Stimulated activated naive B cell treated with anti-CD40 and anti-IgM and Interleukin-4, amounts not matched to agents 10 μg/mL and 1 μg/mL and 100 μg/mL, for 72 hours (primary cell): ENCODE measurements around the gene C14orf93.
"Not testable (repeated sequence)": the region's sequence is repeated elsewhere in the genome, so short reads cannot be mapped to it uniquely, and the experiment has no call there.

Source experiments
- ATAC-seq, 2 donors: fragments of 150-1000 bp; cut with Tn5 transposase; replicated peaks; 2 replicates each; pipeline ENCODE4 v1.10.0; 2021; ENCODE audit warnings: moderate library complexity in 1 of 2
- DNase-seq: peaks from one replicate; pipeline ENCODE4 v3.0.0; 2021
- H3K27ac Mint-ChIP-seq: one replicate; pipeline ENCODE4 v1.8.0; 2022; ENCODE audit warnings: mild to moderate bottlenecking, mixed read lengths
- H3K27me3 Mint-ChIP-seq, 2 donors: one replicate each; pipeline ENCODE4 v1.8.0; 2022; ENCODE audit warnings: mixed read lengths in 2 of 2
- H3K36me3 Mint-ChIP-seq, 2 donors: one replicate each; pipeline ENCODE4 v1.8.0; 2022; ENCODE audit warnings: mixed read lengths in 2 of 2, mild to moderate bottlenecking in 1 of 2
- H3K4me1 Mint-ChIP-seq, 2 donors: one replicate each; pipeline ENCODE4 v1.8.0; 2022; ENCODE audit warnings: mixed read lengths in 2 of 2, mild to moderate bottlenecking in 1 of 2
- H3K4me3 Mint-ChIP-seq, 2 donors: one replicate each; pipeline ENCODE4 v1.8.0; 2022; ENCODE audit warnings: mild to moderate bottlenecking in 2 of 2, mixed read lengths in 2 of 2, moderate library complexity in 1 of 2
- H3K9me3 Mint-ChIP-seq, 2 donors: one replicate each; pipeline ENCODE4 v1.8.0; 2022; ENCODE audit warnings: mixed read lengths in 2 of 2, mild to moderate bottlenecking in 1 of 2

Gene C14orf93

DNA sequence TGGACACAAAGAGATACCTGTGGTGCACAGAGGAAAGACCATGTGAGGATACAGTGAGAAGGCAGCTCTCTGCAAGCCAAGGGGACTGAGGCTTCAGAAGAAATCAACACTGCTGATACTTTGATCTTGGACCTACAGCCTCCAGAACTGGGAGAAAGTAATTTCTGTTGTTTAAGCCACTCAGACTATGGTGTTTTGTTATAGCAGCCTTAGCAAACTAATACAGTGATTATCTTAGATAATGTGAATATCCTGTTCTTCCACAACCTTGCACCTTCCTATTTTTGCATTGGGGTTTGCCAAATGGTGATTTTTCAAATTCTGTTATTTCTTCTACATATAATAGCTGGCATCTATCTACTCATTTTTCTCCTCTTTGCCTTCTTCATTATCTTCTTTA is 8.2 kb upstream of the C14orf93 start:
- peaks cover 7 to 15% of the 10 kb centered on the region in 2 donors for H3K36me3 Mint-ChIP-seq
- H3K4me1 Mint-ChIP-seq: peaks cover 4 to 5% of the 10 kb centered on the region in 2 donors
- ATAC-seq: no peak
- no peak for DNase-seq
- no peak overlapping the region for H3K27ac Mint-ChIP-seq
- no peaks in the 10 kb centered on the region for H3K27me3 Mint-ChIP-seq
- H3K4me3 Mint-ChIP-seq: no peak overlapping the region
- no peaks in the 10 kb centered on the region for H3K9me3 Mint-ChIP-seq

DNA sequence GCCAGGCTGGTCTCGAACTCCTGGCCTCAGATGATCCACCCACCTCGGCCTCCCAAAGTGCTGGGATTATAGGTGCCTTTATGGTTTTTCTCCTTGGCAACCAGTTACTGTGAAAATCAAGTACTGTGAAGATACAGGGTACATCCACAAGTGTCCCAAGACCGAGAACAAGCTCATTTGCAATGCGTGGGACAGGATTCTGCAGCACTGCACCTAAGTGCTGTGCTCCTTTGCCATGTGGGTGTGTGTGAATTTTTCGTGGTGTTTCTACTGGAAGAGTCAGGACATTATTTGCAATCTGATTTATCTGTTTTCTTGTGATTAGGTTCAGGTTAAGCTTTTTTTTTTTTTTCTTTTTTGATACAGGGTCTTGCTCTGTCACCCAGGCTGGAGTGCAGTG is 7.1 kb upstream of the C14orf93 start:
- H3K9me3 Mint-ChIP-seq: no peaks in the 10 kb centered on the region
- H3K27me3 Mint-ChIP-seq: no peaks in the 10 kb centered on the region
- H3K27ac Mint-ChIP-seq: no peak overlapping the region
- ATAC-seq (no peak), DNase-seq (no peak)
- H3K4me3 Mint-ChIP-seq: no peak overlapping the region
- no peaks in the 10 kb centered on the region for H3K4me1 Mint-ChIP-seq
- H3K36me3 Mint-ChIP-seq: peaks cover 7 to 10% of the 10 kb centered on the region in 2 donors

DNA sequence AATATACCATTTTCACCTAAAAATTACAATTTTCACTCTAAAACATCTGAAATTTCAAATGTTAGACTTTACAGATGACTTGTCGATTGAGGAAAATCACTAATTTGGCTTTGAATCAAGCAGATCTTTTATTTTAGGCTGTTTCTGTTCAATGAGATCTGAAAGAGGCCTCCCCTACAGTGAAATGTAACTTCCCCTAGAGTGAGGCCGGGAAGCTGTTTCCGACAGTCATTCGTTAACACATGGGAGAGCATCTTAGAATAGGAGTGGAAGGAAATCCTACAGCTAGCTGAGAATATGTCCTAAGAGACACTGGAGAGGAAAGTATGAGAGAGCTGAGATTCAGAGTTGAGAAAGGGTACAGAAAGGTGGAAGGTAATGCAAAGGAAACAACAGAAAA is 5.7 kb upstream of the C14orf93 start:
- peaks cover 0 to 2% of the 10 kb centered on the region in 2 donors for H3K9me3 Mint-ChIP-seq
- H3K4me1 Mint-ChIP-seq: peaks cover 3 to 6% of the 10 kb centered on the region in 2 donors
- peaks cover 0 to under 1% of the 10 kb centered on the region in 2 donors for H3K36me3 Mint-ChIP-seq
- no peak overlapping the region for H3K4me3 Mint-ChIP-seq
- H3K27ac Mint-ChIP-seq: no peak overlapping the region
- no peaks in the 10 kb centered on the region for H3K27me3 Mint-ChIP-seq
- DNase-seq: no peak
- ATAC-seq: no peak

DNA sequence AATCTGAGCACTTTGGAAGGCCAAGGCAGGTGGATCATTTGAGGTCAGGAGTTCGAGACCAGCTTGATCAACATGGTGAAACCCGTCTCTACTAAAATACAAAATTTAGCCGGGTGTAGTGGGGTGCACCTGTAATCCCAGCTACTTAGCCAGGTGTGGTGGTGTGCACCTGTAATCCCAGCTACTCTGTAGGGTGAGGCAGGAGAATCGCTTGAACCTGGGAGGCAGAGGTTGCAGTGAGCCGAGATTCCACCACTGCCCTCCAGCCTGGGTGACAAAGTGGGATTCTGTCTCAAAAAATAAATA is 3.8 kb upstream of the C14orf93 start:
- not testable (repeated sequence) for H3K27me3 Mint-ChIP-seq, ATAC-seq, H3K9me3 Mint-ChIP-seq, H3K4me3 Mint-ChIP-seq, DNase-seq, H3K36me3 Mint-ChIP-seq, H3K27ac Mint-ChIP-seq
- peaks cover 10 to 12% of the 10 kb centered on the region in 2 donors for H3K4me1 Mint-ChIP-seq

DNA sequence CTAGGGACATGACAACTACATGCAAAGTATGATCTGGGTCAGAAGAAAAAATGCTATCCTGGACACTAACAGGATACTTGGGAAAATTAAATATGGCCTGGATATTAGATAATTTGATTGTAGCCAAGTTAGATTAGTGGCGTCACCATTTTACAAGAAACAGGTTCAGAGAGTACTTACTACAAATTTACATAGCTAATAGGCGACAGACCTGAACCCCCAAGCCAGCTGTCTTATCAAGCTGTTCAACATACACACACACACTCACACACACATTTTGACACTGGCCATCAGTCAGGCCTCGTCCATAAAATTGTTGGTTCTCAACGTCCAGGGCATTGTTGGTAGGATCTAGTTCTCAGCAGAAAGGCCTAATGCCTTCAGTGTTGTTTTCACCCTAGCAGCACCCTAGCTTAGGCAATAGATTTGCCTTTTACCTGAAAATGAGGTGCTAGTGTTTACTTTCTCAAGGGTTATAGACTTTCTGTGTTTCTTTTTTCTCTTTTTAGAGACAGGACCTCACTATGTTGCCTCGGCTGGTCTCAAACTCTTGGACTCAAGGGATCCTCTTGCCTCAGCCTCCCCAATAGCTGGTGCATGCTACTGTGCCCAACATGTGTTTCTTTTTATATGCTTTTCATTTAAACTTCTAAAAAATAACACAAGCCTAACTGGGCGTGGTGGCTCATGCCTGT is 3.3 kb upstream of the C14orf93 start:
- ATAC-seq (no peak), DNase-seq (no peak)
- Mint-ChIP-seq H3K27ac (no peak overlapping the region), H3K9me3 (peaks cover 0 to 2% of the 10 kb centered on the region in 2 donors), H3K4me3 (no peak overlapping the region), H3K36me3 (no peaks in the 10 kb centered on the region), H3K27me3 (no peaks in the 10 kb centered on the region), H3K4me1 (peaks cover 14 to 17% of the 10 kb centered on the region in 2 donors)

DNA sequence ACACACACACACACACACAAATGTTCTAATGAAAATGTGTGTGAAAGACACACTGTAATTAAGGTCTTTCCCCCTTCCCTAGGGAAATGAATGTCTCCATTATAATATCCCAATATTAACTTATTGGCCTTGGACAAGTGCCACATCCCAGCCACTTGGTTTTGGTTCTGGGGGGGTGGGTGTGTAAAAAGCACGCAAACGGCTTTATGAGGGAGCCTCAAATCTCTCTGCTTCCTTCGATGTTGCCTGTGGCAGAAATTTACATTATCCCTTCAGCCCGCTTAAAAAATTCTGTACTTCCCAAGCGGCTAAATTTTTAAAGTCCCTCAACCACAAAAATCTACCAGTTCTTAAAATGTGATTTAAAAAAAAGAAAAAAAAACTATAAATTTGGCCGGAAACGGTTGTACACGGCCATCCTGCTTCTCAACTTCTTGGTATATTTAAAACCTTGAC is 432 bp downstream of the C14orf93 start:
- DNase-seq (no peak), ATAC-seq (no peak)
- H3K27me3 Mint-ChIP-seq: no peaks in the 10 kb centered on the region
- peaks cover 14 to 38% of the 10 kb centered on the region in 2 donors for H3K4me1 Mint-ChIP-seq
- peak overlapping the region; percentile 91 to 98 for H3K4me3 Mint-ChIP-seq
- peak overlapping the region; percentile 99 for H3K27ac Mint-ChIP-seq
- no peaks in the 10 kb centered on the region for H3K36me3 Mint-ChIP-seq
- peaks cover 0 to 2% of the 10 kb centered on the region in 2 donors for H3K9me3 Mint-ChIP-seq

DNA sequence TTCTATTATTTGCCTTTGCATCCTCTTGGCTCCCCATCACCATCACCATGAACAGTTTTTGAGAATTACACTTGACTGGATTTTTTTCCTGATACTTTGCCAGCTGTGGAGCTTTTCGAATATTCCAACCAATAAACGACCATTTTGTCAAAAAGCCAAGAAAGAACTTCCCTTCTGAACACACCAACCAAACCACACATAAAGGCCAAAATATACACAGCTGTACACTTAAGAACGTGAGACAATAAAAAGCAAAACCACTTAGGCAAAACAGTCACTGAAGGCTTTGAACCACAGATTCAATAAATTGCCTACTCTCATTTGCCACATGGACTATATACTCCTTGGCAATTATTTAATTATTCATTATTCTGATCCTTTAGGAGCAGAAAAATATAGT is 1.1 kb downstream of the C14orf93 start:
- peak overlapping the region; percentile 91 to 98 for H3K4me3 Mint-ChIP-seq
- peaks cover 14 to 38% of the 10 kb centered on the region in 2 donors for H3K4me1 Mint-ChIP-seq
- peaks cover 0 to 2% of the 10 kb centered on the region in 2 donors for H3K9me3 Mint-ChIP-seq
- no peak for DNase-seq
- H3K27me3 Mint-ChIP-seq: no peaks in the 10 kb centered on the region
- no peak for ATAC-seq
- H3K27ac Mint-ChIP-seq: peak overlapping the region; percentile 26
- H3K36me3 Mint-ChIP-seq: no peaks in the 10 kb centered on the region

DNA sequence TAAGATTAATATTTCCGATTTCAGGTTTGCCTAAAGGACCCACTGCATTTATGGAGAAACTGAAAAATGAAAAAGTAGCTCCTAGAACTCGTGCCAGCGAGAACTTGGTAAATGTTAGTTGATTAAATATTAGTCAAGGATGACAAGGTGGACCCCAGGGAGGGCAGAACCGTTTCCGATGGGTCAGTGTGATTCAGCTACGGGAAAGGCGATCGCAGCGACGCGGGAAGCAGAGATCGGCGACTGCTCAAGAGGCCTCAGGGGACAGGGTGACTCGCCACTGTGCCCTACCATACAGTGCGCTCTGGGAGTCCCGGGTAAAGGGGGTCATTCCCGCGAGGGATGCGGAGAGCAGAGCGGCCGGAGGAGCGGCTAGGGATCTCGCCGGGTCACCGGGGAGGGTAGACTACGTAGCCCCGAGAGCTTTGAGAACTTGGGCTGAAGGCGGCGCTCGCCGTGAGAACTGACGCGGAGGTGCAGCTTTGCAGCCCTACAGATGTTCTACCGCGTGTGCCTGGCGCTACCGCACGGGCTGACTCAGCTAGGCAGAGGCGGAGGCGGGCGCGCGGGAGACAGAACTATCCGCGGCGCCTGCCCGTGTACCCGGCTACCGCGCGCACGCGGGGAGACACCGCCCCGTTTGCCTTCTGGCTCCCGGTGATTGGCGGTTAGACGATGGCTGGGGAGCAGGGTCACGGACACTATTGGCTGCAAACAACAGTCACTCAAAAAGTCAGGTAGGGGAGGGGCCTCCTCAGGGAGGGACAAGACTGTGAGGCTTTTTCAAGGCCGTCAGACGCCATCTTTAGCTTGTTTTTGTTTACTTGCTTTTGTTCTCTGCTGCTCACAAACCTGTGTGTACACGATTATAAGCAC is 3.2 kb downstream of the C14orf93 start:
- peaks cover 14 to 38% of the 10 kb centered on the region in 2 donors for H3K4me1 Mint-ChIP-seq
- H3K36me3 Mint-ChIP-seq: no peaks in the 10 kb centered on the region
- H3K4me3 Mint-ChIP-seq: peak overlapping the region; percentile 93 to 97
- ATAC-seq (peak; percentile 95 to 96), DNase-seq (peak; percentile 98)
- no peaks in the 10 kb centered on the region for H3K27me3 Mint-ChIP-seq
- H3K27ac Mint-ChIP-seq: peak overlapping the region; percentile 99
- peaks cover 0 to 2% of the 10 kb centered on the region in 2 donors for H3K9me3 Mint-ChIP-seq

DNA sequence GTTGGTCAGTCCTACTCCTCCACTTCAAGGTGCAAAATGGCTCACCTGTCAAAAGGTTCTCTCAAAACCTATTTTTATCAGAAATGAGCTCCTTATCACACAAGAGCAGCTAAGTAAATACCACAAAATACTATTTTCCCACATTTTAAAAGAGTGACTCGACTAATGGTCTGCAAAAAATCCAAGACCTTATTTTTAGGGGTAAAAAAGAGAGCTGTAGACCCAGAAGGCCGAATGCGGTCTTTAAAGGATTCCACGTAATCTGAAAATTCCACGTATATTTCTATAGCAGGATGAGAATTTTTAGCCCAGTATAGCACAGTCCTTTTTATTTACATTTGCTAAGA is 3.8 kb downstream of the C14orf93 start:
- no peak for ATAC-seq
- H3K27me3 Mint-ChIP-seq: no peaks in the 10 kb centered on the region
- H3K36me3 Mint-ChIP-seq: no peaks in the 10 kb centered on the region
- H3K4me3 Mint-ChIP-seq: peak overlapping the region; percentile 93 to 97
- no peaks in the 10 kb centered on the region for H3K9me3 Mint-ChIP-seq
- peak overlapping the region; percentile 99 for H3K27ac Mint-ChIP-seq
- DNase-seq: no peak
- H3K4me1 Mint-ChIP-seq: peaks cover 11 to 34% of the 10 kb centered on the region in 2 donors

DNA sequence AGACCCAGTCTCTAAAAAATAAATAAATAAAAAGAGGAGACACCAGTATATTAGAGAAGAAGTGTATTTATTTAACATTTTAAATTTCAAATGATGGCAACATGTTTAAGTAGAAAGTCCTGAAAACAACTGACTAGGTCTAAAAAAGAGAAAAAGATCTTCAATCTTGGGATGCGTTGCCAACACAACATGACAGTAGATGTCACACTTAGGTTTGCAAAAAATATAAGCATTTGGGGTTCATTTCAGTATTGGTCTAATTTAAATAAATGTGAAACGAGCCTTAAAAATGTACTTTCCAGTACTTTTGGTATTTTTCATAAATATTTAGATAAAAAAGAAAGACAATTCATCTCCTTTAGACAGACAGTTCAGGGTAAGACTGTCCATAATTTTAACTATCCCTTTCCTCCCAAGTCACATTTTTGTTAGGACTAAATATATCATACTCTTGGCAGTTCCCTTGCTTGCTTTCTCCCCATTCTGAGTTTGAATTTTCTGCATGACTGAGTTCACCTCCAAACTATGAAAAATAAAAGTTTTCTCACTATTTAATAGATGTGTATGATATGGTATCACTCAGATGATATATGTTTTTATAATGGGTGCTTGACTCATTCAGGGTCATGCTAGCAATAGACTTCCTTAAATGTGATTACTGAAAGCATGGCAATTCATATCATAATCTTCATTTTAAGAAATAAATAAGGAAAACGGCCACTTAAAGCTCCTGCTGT is 4.3 kb downstream of the C14orf93 start:
- DNase-seq: no peak
- Mint-ChIP-seq H3K9me3 (no peaks in the 10 kb centered on the region), H3K4me1 (peaks cover 11 to 32% of the 10 kb centered on the region in 2 donors), H3K27ac (no peak overlapping the region), H3K4me3 (peak overlapping the region in 1 of 2 donors; percentile 93), H3K27me3 (no peaks in the 10 kb centered on the region), H3K36me3 (no peaks in the 10 kb centered on the region)
- no peak for ATAC-seq

DNA sequence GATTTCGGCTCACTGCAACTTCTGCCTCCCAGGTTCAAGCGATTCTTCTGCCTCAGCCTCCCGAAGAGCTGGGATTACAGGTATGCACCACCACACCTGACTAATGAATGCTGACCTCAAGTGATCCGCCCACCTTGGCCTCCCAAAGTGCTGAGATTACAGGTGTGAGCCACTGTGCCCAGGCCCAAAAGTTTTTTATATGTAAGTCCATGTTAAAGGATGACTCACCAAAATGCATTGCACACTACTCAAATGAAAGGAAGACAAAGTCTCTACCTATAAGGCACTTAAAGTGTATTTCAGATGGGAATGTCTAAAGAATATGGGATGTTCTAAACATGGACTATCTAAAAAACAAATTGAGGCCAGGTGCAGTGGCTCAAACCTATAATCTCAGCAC is 5.7 kb downstream of the C14orf93 start:
- H3K4me1 Mint-ChIP-seq: peaks cover 7 to 31% of the 10 kb centered on the region in 2 donors
- ATAC-seq, H3K36me3 Mint-ChIP-seq, H3K27ac Mint-ChIP-seq, H3K27me3 Mint-ChIP-seq, H3K4me3 Mint-ChIP-seq, H3K9me3 Mint-ChIP-seq, DNase-seq: not testable (repeated sequence)

DNA sequence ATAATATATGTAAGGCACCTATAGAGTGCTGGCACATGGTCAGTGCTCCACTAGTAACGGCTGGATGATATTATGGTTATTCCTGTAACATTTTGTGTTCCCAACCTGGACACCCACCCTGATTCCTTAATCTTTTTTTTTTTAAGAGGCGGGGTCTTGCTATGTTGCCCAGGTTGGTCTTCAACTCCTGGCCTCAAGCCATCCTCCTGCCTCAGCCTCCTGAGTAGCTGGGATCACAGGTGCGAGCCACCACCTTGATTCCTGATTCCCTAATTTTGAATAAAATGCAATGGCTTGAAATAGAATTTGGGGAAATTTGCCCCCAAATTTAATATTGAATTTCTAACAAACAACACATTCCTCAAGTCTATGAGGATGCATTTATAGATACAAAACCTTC is 7.4 kb downstream of the C14orf93 start:
- Mint-ChIP-seq H3K4me1 (peaks cover 0 to 16% of the 10 kb centered on the region in 2 donors), H3K27me3 (no peaks in the 10 kb centered on the region), H3K27ac (no peak overlapping the region), H3K36me3 (peaks cover 0 to 2% of the 10 kb centered on the region in 2 donors), H3K4me3 (no peak overlapping the region), H3K9me3 (no peaks in the 10 kb centered on the region)
- no peak for ATAC-seq
- DNase-seq: no peak

DNA sequence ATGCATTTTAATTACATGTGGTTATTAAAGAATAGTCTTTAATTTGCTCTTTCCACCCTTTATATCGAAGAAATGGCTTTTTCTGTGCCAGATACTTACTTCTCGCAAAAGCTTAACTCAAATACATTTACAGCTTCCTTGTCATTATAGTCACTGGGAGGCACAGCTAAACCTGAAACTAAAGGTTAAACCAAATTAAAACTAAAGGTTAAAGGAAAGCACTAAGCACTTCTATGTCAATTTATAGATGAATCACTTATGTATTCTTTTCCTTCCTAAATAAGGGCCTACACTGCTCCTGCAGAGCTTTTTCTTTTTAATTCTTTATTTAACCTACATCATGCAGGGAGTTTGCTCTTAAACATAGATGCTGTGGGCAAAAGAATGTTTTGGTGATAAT is 9.1 kb downstream of the C14orf93 start:
- ATAC-seq (no peak), DNase-seq (no peak)
- Mint-ChIP-seq H3K27ac (no peak overlapping the region), H3K9me3 (no peaks in the 10 kb centered on the region), H3K27me3 (no peaks in the 10 kb centered on the region), H3K36me3 (peaks cover 0 to 2% of the 10 kb centered on the region in 2 donors), H3K4me1 (peaks cover 0 to 8% of the 10 kb centered on the region in 2 donors), H3K4me3 (no peak overlapping the region)

DNA sequence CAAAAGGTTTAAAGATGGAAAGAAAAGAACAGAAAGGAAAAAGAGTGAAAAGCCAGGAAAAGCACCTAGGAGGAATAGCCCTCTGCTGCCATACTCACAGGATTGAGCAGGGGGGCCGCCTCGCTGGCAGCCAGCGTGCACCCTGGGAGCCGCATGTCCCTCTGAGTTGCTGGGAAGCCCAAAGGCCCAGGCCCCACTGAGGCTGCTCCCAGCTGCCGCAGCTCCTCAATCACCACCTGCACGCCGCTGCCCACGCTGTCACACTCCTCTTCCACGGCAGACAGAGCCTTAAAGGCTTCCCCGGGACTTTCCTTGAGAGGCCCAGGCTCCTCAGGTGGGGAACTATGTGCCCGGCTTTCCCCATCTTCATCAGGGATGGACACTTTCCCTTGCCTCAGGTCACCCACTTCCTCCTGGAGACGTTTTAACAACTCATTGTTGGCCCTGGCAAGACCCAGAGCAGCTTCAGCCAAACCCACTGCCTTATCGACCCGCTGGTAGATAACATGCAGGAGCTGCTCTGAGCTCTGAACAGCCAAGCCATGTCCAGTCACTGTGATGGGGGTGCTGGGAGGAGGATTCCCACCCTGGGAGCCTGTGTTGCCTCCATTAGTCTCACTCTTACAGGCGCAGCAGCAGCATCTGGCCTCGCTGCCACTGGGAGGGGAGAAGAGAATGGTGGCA is 11.5 kb downstream of the C14orf93 start:
- ATAC-seq (no peak), DNase-seq (no peak)
- H3K4me3 Mint-ChIP-seq: no peak overlapping the region
- no peak overlapping the region for H3K27ac Mint-ChIP-seq
- no peaks in the 10 kb centered on the region for H3K9me3 Mint-ChIP-seq
- H3K36me3 Mint-ChIP-seq: peaks cover 0 to 2% of the 10 kb centered on the region in 2 donors
- no peaks in the 10 kb centered on the region for H3K27me3 Mint-ChIP-seq
- H3K4me1 Mint-ChIP-seq: peaks cover 0 to 5% of the 10 kb centered on the region in 2 donors
